Measurements from ENCODE around the gene RIOK3. TPM values are rescaled to one million over a fixed set of nuclear protein-coding genes. Genes with fewer than 3 reads are reported as not detected.

RIOK3 gene
- total and polyA plus RNA-seq, 4 donors, result 29.9 to 104 (median 42.8) TPM

- WGBS, result under 1% methylated on average over 110 of the region's 110 CpGs
- Histone ChIP-seq H3K27ac (ENCODE audit: low read depth in 1 of 2, low read length in 2 of 2) (peak within 1 kb of the TSS; percentile 89), H3K27me3 (ENCODE audit: control insufficient read depth in 4 of 4, insufficient read depth in 4 of 4, low read length in 3 of 4) (no peaks in the 10 kb centered on the region), H3K4me1 (ENCODE audit: control insufficient read depth in 4 of 4, insufficient read depth in 4 of 4, low read length in 3 of 4) (peaks cover 0 to 23% (median 14%) of the 10 kb centered on the region in 4 donors), H3K4me3 (ENCODE audit: low read depth in 1 of 3, low read length in 3 of 3) (peak within 1 kb of the TSS; percentile 74 to 98 (median 79)), H3K9ac (ENCODE audit: low read depth in 1 of 2, low read length in 2 of 2) (peak within 1 kb of the TSS; percentile 68 to 81), H3K9me3 (ENCODE audit: control insufficient read depth in 4 of 4, low read length in 3 of 4) (no peaks in the 10 kb centered on the region), H3K36me3 (ENCODE audit: control insufficient read depth in 4 of 4, insufficient read depth in 3 of 4, low read depth in 1 of 4, low read length in 3 of 4) (peaks cover 0 to 5% (median 0%) of the 10 kb centered on the region in 4 donors)
- DNase-seq (ENCODE audit: low spot score), result peak; percentile 99
- TF ChIP-seq FOXA1 (IDR thresholded peaks at IDR 0.05) (no peak), YY1 (IDR thresholded peaks at IDR 0.05) (peak; percentile 59), SP1 (IDR thresholded peaks at IDR 0.05) (peak; percentile 18), REST (IDR thresholded peaks at IDR 0.05) (peak; percentile 72), RAD21 (IDR thresholded peaks at IDR 0.05) (peak; percentile 29 to 32), HNF4A (conservative IDR thresholded peaks at IDR 0.05) (no peak), GABPA (IDR thresholded peaks at IDR 0.05 in 1 of 2, conservative IDR thresholded peaks at IDR 0.05 in 1 of 2) (peak in 1 of 2 donors; percentile 69)
Observed at GRCh38 chr18:23503038-23503962, 50.2 kb downstream of the RIOK3 start, which contains the start of gene RMC1. Gene RMC1, plus strand, starts transcription at chr18:23503511. Its CDS starts 108 bp downstream, at chr18:23503619.

DNA sequence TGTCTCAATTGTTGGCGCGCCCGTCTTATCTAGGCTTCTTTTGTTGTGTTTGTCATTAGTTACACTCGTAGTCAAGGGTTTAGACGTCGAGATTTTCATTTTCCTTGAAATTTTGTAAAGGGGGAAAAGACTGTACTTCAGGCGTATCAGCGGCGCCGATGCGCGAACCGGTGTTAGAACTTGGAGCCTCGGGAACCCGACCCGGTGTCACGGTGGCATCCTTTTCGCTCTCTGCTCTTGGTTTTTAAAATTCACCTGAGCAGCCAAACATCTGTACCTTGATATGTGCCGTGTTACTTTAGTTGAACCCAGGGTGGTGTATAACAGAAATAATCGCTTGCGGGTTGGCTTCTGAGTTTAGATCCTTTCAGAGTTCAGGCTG, 50.9 kb downstream of the RIOK3 start:
- no peak for DNase-seq (ENCODE audit: low spot score)
- H3K27me3 ChIP-seq (ENCODE audit: control insufficient read depth in 4 of 4, insufficient read depth in 4 of 4, low read length in 3 of 4), result no peaks in the 10 kb centered on the region
- H3K4me1 ChIP-seq (ENCODE audit: control insufficient read depth in 4 of 4, insufficient read depth in 4 of 4, low read length in 3 of 4), result peaks cover 0 to 23% (median 14%) of the 10 kb centered on the region in 4 donors
- H3K4me3 ChIP-seq (ENCODE audit: low read depth in 1 of 3, low read length in 3 of 3), result peak overlapping the region; percentile 74 to 98 (median 79)
- H3K27ac ChIP-seq (ENCODE audit: low read depth in 1 of 2, low read length in 2 of 2), result peak overlapping the region; percentile 79 to 89
- peaks cover 0 to 9% (median 2%) of the 10 kb centered on the region in 4 donors for H3K36me3 ChIP-seq (ENCODE audit: control insufficient read depth in 4 of 4, insufficient read depth in 3 of 4, low read depth in 1 of 4, low read length in 3 of 4)
- H3K9me3 ChIP-seq (ENCODE audit: control insufficient read depth in 4 of 4, low read length in 3 of 4), result no peaks in the 10 kb centered on the region
- peak overlapping the region; percentile 68 to 81 for H3K9ac ChIP-seq (ENCODE audit: low read depth in 1 of 2, low read length in 2 of 2)
- no peak for TF ChIP-seq HNF4A (conservative IDR thresholded peaks at IDR 0.05)
- TF ChIP-seq FOXA1 (IDR thresholded peaks at IDR 0.05), result no peak
- TF ChIP-seq FOXA2 (IDR thresholded peaks at IDR 0.05), result no peak
- 1% methylated on average over 21 of the region's 21 CpGs for WGBS

GRCh38 chr18:23504720-23505119, 51.6 kb downstream of the RIOK3 start:
- peak overlapping the region in 2 of 3 donors; percentile 79 to 98 for H3K4me3 ChIP-seq (ENCODE audit: low read depth in 1 of 3, low read length in 3 of 3)
- DNase-seq (ENCODE audit: low spot score), result no peak
- 31% methylated on average over 3 of the region's 3 CpGs for WGBS
- H3K27ac ChIP-seq (ENCODE audit: low read depth in 1 of 2, low read length in 2 of 2), result peak overlapping the region; percentile 79 to 89
- H3K9me3 ChIP-seq (ENCODE audit: control insufficient read depth in 4 of 4, low read length in 3 of 4), result no peaks in the 10 kb centered on the region
- H3K9ac ChIP-seq (ENCODE audit: low read depth in 1 of 2, low read length in 2 of 2), result peak overlapping the region in 1 of 2 donors; percentile 81
- H3K27me3 ChIP-seq (ENCODE audit: control insufficient read depth in 4 of 4, insufficient read depth in 4 of 4, low read length in 3 of 4), result no peaks in the 10 kb centered on the region
- peaks cover 0 to 23% (median 14%) of the 10 kb centered on the region in 4 donors for H3K4me1 ChIP-seq (ENCODE audit: control insufficient read depth in 4 of 4, insufficient read depth in 4 of 4, low read length in 3 of 4)
- H3K36me3 ChIP-seq (ENCODE audit: control insufficient read depth in 4 of 4, insufficient read depth in 3 of 4, low read depth in 1 of 4, low read length in 3 of 4), result peaks cover 0 to 9% (median 3%) of the 10 kb centered on the region in 4 donors
- TF ChIP-seq REST (IDR thresholded peaks at IDR 0.05), result no peak
- TF ChIP-seq HNF4G (IDR thresholded peaks at IDR 0.05), result no peak
- TF ChIP-seq FOXA2 (IDR thresholded peaks at IDR 0.05), result no peak
- TF ChIP-seq RAD21 (IDR thresholded peaks at IDR 0.05), result no peak
- no peak for TF ChIP-seq EGR1 (IDR thresholded peaks at IDR 0.05; ENCODE audit: low read depth in 2 of 2)
- peak; percentile 34 for TF ChIP-seq YY1 (IDR thresholded peaks at IDR 0.05)
- TF ChIP-seq GABPA (IDR thresholded peaks at IDR 0.05 in 1 of 2, conservative IDR thresholded peaks at IDR 0.05 in 1 of 2), result no peak
- peak; percentile 27 to 30 for TF ChIP-seq HNF4A (conservative IDR thresholded peaks at IDR 0.05)
- TF ChIP-seq, protein P1, sequence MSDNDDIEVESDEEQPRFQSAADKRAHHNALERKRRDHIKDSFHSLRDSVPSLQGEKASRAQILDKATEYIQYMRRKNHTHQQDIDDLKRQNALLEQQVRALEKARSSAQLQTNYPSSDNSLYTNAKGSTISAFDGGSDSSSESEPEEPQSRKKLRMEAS (IDR thresholded peaks at IDR 0.05), result no peak
- no peak for TF ChIP-seq TAF1 (conservative IDR thresholded peaks at IDR 0.05)
- TF ChIP-seq JUND (IDR thresholded peaks at IDR 0.05), result no peak
- TF ChIP-seq, protein P2, sequence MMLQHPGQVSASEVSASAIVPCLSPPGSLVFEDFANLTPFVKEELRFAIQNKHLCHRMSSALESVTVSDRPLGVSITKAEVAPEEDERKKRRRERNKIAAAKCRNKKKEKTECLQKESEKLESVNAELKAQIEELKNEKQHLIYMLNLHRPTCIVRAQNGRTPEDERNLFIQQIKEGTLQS (IDR thresholded peaks at IDR 0.05), result no peak
- TF ChIP-seq FOXA1 (IDR thresholded peaks at IDR 0.05), result no peak
- TF ChIP-seq CTCF (IDR thresholded peaks at IDR 0.05; ENCODE audit: low read depth, low read length, missing input control), result no peak

Data from liver (tissue), 9 donors.